K562 (cell line): ENCODE results near the gene MEIS1. TPM values are rescaled to one million over a fixed set of nuclear protein-coding genes. Genes with fewer than 3 reads are reported as not detected.

Source experiments
- ATAC-seq: fragments of 200-7000 bp; cut with Tn5 transposase; 3 replicates; pipeline ENCODE4 v1.9.1; 2020; ENCODE audit warnings: moderate library complexity
- BruUV-seq: library from RNA; stranded (reverse); fragments of 400-500 nt; replicated peaks from 2 replicates; lab custom pipeline; 2021; lab: Mats Ljungman, UMichigan
- CTCF ChIA-PET: fragments of 300-600 bp; formaldehyde crosslinking; extraction: SDS; loops from one replicate; lab custom pipeline; 2021; ENCODE audit warnings: low intra/inter-chr PET ratio; lab: Yijun Ruan, JAX
- POLR2A ChIA-PET: fragments of 300-600, 350-650 bp; sonication (Branson Sonifier 250); formaldehyde crosslinking; extraction: SDS; loops from one replicate; lab custom pipeline; 2021; ENCODE audit warnings: antibody characterized with exemption, inconsistent platforms; lab: Yijun Ruan, JAX
- DNase-seq, 4 experiments: peaks; one replicate each; pipeline versions ENCODE4 v3.0.0 to v3.0.0-alpha.2; 2011 to 2018; ENCODE audit warnings: low spot score in 3 of 4, mixed read lengths in 3 of 4; ENCODE audit errors: extremely low read depth in 1 of 4
- FAIRE-seq: peaks from 2 replicates; lab custom pipeline; 2011; peaks lifted over from hg19 to GRCh38; lab: Jason Lieb, UNC
- H2AFZ ChIP-seq: 2 replicates; pipeline ENCODE4 v1.6.0; 2011; ENCODE audit warnings: low read depth, low read length, control low read depth, inconsistent platforms
- H3K27ac ChIP-seq: fragments of 200-600 bp; 3 replicates; pipeline ENCODE4 v1.8.0; 2011; ENCODE audit warnings: low read depth, mild to moderate bottlenecking, control low read depth, inconsistent platforms, low read length, moderate library complexity, mixed read lengths; ENCODE audit errors: extremely low read depth
- H3K27me3 ChIP-seq, 2 experiments: fragments of 300-600 bp in 1 of 2; 2 replicates in 1 of 2; 3 replicates in 1 of 2; pipeline versions ENCODE4 v1.6.0 to v1.8.0; 2011; ENCODE audit warnings: inconsistent platforms in 2 of 2, low read length in 2 of 2, mild to moderate bottlenecking in 1 of 2, mixed read lengths in 1 of 2, moderate library complexity in 1 of 2; ENCODE audit not compliant: control insufficient read depth in 2 of 2, insufficient read depth in 2 of 2
- H3K36me3 ChIP-seq: fragments of 300-600 bp; 3 replicates; pipeline ENCODE4 v1.8.0; 2011; ENCODE audit warnings: mild to moderate bottlenecking, low read length, inconsistent platforms; ENCODE audit not compliant: control insufficient read depth, insufficient read depth
- H3K4me1 ChIP-seq, 2 experiments: fragments of 200-600 bp in 1 of 2; replicated peaks in 1 of 2; 2 replicates in 1 of 2; 3 replicates in 1 of 2; pipeline versions ENCODE4 v1.5.1 to v1.8.0; 2011; ENCODE audit warnings: inconsistent platforms in 2 of 2, low read length in 2 of 2, mild to moderate bottlenecking in 1 of 2, mixed read lengths in 1 of 2, moderate library complexity in 1 of 2; ENCODE audit not compliant: control insufficient read depth in 2 of 2, insufficient read depth in 2 of 2
- H3K4me2 ChIP-seq: 2 replicates; pipeline ENCODE4 v1.6.1; 2011; ENCODE audit warnings: low read length, control low read depth, inconsistent platforms, mixed read lengths; ENCODE audit not compliant: insufficient read depth
- H3K4me3 ChIP-seq: fragments of 200-600 bp; sonication (generic), shearing (Covaris generic); 2 replicates; pipeline ENCODE4 v1.5.1; 2016; ENCODE audit warnings: control low read depth, inconsistent platforms
- H3K79me2 ChIP-seq: fragments of 200-600 bp; 3 replicates; pipeline ENCODE4 v1.8.0; 2011; ENCODE audit warnings: low read length, inconsistent platforms; ENCODE audit not compliant: control insufficient read depth, insufficient read depth
- H3K9ac ChIP-seq, 2 experiments: 2 replicates each; pipeline versions ENCODE4 v1.6.0 to v1.6.1; 2011; ENCODE audit warnings: low read depth in 2 of 2, low read length in 2 of 2, control low read depth in 1 of 2, inconsistent platforms in 1 of 2, mild to moderate bottlenecking in 1 of 2, mixed read lengths in 1 of 2; ENCODE audit not compliant: insufficient read depth in 1 of 2
- H3K9me1 ChIP-seq: one replicate; pipeline ENCODE4 v1.6.0; 2011; ENCODE audit warnings: inconsistent platforms, mild to moderate bottlenecking, low read length, moderate library complexity; ENCODE audit not compliant: control insufficient read depth, insufficient read depth
- H3K9me3 ChIP-seq: replicated peaks from 2 replicates; pipeline ENCODE4 v1.5.1; 2011; ENCODE audit warnings: low read depth, low read length, inconsistent platforms; ENCODE audit not compliant: control insufficient read depth, insufficient read depth
- H4K20me1 ChIP-seq: replicated peaks from 2 replicates; pipeline ENCODE4 v1.6.1; 2011; ENCODE audit warnings: low read length, inconsistent platforms, mixed read lengths; ENCODE audit not compliant: control insufficient read depth, insufficient read depth
- CLOCK ChIP-seq: fragments of 250-450 bp; sonication (Bioruptor Pico); IDR thresholded peaks from 2 replicates; pipeline ENCODE4 v1.4.0; 2020; ENCODE audit warnings: mild to moderate bottlenecking, moderate library complexity, borderline replicate concordance
- DIDO1 ChIP-seq: fragments of 450-650 bp; IDR thresholded peaks from 2 replicates; pipeline ENCODE4 v1.6.1; 2016; ENCODE audit warnings: low read depth, missing biosample characterization, missing genetic modification characterization
- ESRRA ChIP-seq: fragments of 450-650 bp; IDR thresholded peaks from 2 replicates; pipeline ENCODE4 v1.6.1; 2014; ENCODE audit warnings: low read depth, mild to moderate bottlenecking, moderate library complexity, borderline replicate concordance
- MCM3 ChIP-seq: fragments of 450-650 bp; IDR thresholded peaks from 2 replicates; pipeline ENCODE4 v1.6.1; 2016
- RFX5 ChIP-seq: IDR thresholded peaks from 2 replicates; pipeline ENCODE4 v1.6.1; 2011; ENCODE audit warnings: low read depth, mild to moderate bottlenecking, improper control_type of control experiment, low read length
- ZNF778 ChIP-seq: fragments of 450-650 bp; formaldehyde crosslinking; IDR thresholded peaks from 2 replicates; pipeline ENCODE4 v1.4.0; 2020; ENCODE audit warnings: mild to moderate bottlenecking, moderate library complexity
- in situ Hi-C: fragments of 300-500 bp; cut with MboI; formaldehyde crosslinking; loops from 4 replicates; pipeline ENCODE4 v1.15.0; 2018; ENCODE audit warnings: inconsistent platforms, mixed read lengths
- intact Hi-C: fragments of 100-400 bp; cut with micrococcal nuclease; formaldehyde crosslinking; loops from 2 replicates; pipeline ENCODE4 v1.14.2; 2022
- polyA plus RNA-seq, 8 experiments: library from polyadenylated mRNA; depleted of rRNA in 4 of 8; stranded (reverse) in 5 of 8; unstranded in 3 of 8; fragments of >200 nt; fragmentation: Nextera tagmentation in 2 of 8; fragmentation: Illumina TruSeq in 1 of 8; extraction: Ambion mirVana in 2 of 8; extraction: Trizol in 1 of 8; gene quantifications; 2 replicates each; pipeline versions ENCODE4 v1.2.1 to v1.2.3, GENCODE V29; 2011 to 2014; ENCODE audit warnings: inconsistent platforms in 1 of 8, missing spikeins in 1 of 8
- total RNA-seq, 7 experiments: library from RNA; depleted of rRNA in 6 of 7; stranded (reverse); fragments of >200 nt in 6 of 7; fragmentation: Illumina TruSeq in 2 of 7; extraction: Trizol in 2 of 7; gene quantifications; 2 replicates each; pipeline versions ENCODE4 v1.2.1 to v1.2.3, GENCODE V29; 2011 to 2021; ENCODE audit warnings: low replicate concordance in 1 of 7
- TF ChIP-seq, protein P1 (sequence below): fragments of 250-450 bp; sonication (Bioruptor Pico); IDR thresholded peaks from 2 replicates; pipeline ENCODE4 v1.5.0; 2021; ENCODE audit warnings: mild to moderate bottlenecking, borderline replicate concordance
- TF ChIP-seq, protein P2 (sequence below): sonication (generic); formaldehyde crosslinking; IDR thresholded peaks from 2 replicates; pipeline ENCODE4 v1.8.1; 2023; ENCODE audit warnings: missing genetic modification reagents, mild to moderate bottlenecking, borderline replicate concordance
- TF ChIP-seq, protein P3 (sequence below): fragments of 450-650 bp; IDR thresholded peaks from 2 replicates; pipeline ENCODE4 v1.6.1; 2017; ENCODE audit warnings: mild to moderate bottlenecking, moderate library complexity
- TF ChIP-seq, protein P4 (sequence below): fragments of 450-650 bp; IDR thresholded peaks from 2 replicates; pipeline ENCODE4 v1.6.1; 2016; ENCODE audit warnings: missing biosample characterization, missing genetic modification characterization

MEIS1 gene
- total and polyA plus RNA-seq, 9 of the 15 experiments (the other 6 are each of a cell fraction or from before 2014, with no cell fraction given): 2.3 to 9.0 (median 5.9) TPM

DNA sequence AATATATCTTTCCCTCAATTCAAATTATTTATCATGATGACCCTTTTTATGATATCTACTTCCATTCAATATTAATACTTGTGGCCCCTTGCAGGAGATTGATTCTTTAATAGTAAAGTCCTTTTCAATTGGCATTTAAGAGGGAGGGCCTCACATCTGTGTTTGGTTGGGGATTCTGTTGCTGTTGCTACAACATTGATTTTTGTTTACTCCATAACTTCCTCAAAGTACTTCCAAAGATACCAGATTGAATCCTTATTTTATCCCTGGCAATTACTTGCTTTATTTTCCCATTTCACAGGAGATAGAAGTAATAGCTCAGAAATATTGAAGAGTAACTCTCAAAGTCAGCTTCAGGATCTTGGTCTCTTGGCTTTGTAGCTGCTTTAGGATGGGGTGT lies 32.8 kb downstream of the MEIS1 start:
- in situ Hi-C loops: no loop called here
- Histone ChIP-seq H3K9me1 (no peaks in the 10 kb centered on the region), H3K9ac (no peak overlapping the region), H4K20me1 (no peaks in the 10 kb centered on the region), H3K4me1 (peaks cover 0 to 25% of the 10 kb centered on the region in 2 experiments; a peak in 4 of 5 replicates), H2AFZ (no peak overlapping the region), H3K36me3 (no peaks in the 10 kb centered on the region), H3K4me2 (no peak overlapping the region), H3K79me2 (no peaks in the 10 kb centered on the region), H3K9me3 (no peaks in the 10 kb centered on the region), H3K27me3 (no peaks in the 10 kb centered on the region), H3K4me3 (no peak overlapping the region), H3K27ac (no peak overlapping the region)
- ATAC-seq (no peak), FAIRE-seq (no peak), DNase-seq (no peak)
- BruUV-seq: no TSS peak
- CTCF ChIA-PET: no interaction called here
- POLR2A ChIA-PET: no interaction called here
- intact Hi-C loops: no loop called here
- no peak for TF ChIP-seq DIDO1
- no peak for TF ChIP-seq ESRRA
- no peak for TF ChIP-seq CLOCK (CRISPR knock-in tag)
- no peak for TF ChIP-seq MCM3
- no peak for TF ChIP-seq RFX5
- TF ChIP-seq, protein P1, sequence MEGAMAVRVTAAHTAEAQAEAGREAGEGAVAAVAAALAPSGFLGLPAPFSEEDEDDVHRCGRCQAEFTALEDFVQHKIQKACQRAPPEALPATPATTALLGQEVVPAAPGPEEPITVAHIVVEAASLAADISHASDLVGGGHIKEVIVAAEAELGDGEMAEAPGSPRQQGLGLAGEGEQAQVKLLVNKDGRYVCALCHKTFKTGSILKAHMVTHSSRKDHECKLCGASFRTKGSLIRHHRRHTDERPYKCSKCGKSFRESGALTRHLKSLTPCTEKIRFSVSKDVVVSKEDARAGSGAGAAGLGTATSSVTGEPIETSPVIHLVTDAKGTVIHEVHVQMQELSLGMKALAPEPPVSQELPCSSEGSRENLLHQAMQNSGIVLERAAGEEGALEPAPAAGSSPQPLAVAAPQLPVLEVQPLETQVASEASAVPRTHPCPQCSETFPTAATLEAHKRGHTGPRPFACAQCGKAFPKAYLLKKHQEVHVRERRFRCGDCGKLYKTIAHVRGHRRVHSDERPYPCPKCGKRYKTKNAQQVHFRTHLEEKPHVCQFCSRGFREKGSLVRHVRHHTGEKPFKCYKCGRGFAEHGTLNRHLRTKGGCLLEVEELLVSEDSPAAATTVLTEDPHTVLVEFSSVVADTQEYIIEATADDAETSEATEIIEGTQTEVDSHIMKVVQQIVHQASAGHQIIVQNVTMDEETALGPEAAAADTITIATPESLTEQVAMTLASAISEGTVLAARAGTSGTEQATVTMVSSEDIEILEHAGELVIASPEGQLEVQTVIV (CRISPR knock-in tag): no peak
- TF ChIP-seq, protein P2, sequence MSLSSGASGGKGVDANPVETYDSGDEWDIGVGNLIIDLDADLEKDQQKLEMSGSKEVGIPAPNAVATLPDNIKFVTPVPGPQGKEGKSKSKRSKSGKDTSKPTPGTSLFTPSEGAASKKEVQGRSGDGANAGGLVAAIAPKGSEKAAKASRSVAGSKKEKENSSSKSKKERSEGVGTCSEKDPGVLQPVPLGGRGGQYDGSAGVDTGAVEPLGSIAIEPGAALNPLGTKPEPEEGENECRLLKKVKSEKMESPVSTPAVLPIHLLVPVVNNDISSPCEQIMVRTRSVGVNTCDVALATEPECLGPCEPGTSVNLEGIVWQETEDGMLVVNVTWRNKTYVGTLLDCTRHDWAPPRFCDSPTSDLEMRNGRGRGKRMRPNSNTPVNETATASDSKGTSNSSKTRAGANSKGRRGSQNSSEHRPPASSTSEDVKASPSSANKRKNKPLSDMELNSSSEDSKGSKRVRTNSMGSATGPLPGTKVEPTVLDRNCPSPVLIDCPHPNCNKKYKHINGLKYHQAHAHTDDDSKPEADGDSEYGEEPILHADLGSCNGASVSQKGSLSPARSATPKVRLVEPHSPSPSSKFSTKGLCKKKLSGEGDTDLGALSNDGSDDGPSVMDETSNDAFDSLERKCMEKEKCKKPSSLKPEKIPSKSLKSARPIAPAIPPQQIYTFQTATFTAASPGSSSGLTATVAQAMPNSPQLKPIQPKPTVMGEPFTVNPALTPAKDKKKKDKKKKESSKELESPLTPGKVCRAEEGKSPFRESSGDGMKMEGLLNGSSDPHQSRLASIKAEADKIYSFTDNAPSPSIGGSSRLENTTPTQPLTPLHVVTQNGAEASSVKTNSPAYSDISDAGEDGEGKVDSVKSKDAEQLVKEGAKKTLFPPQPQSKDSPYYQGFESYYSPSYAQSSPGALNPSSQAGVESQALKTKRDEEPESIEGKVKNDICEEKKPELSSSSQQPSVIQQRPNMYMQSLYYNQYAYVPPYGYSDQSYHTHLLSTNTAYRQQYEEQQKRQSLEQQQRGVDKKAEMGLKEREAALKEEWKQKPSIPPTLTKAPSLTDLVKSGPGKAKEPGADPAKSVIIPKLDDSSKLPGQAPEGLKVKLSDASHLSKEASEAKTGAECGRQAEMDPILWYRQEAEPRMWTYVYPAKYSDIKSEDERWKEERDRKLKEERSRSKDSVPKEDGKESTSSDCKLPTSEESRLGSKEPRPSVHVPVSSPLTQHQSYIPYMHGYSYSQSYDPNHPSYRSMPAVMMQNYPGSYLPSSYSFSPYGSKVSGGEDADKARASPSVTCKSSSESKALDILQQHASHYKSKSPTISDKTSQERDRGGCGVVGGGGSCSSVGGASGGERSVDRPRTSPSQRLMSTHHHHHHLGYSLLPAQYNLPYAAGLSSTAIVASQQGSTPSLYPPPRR: no peak
- no peak for TF ChIP-seq ZNF778 (CRISPR knock-in tag)
- TF ChIP-seq, protein P3, sequence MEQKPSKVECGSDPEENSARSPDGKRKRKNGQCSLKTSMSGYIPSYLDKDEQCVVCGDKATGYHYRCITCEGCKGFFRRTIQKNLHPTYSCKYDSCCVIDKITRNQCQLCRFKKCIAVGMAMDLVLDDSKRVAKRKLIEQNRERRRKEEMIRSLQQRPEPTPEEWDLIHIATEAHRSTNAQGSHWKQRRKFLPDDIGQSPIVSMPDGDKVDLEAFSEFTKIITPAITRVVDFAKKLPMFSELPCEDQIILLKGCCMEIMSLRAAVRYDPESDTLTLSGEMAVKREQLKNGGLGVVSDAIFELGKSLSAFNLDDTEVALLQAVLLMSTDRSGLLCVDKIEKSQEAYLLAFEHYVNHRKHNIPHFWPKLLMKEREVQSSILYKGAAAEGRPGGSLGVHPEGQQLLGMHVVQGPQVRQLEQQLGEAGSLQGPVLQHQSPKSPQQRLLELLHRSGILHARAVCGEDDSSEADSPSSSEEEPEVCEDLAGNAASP: no peak
- TF ChIP-seq, protein P4, sequence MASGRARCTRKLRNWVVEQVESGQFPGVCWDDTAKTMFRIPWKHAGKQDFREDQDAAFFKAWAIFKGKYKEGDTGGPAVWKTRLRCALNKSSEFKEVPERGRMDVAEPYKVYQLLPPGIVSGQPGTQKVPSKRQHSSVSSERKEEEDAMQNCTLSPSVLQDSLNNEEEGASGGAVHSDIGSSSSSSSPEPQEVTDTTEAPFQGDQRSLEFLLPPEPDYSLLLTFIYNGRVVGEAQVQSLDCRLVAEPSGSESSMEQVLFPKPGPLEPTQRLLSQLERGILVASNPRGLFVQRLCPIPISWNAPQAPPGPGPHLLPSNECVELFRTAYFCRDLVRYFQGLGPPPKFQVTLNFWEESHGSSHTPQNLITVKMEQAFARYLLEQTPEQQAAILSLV: no peak
